H1 (cell line): ENCODE data around the gene PAN2. TPM values are rescaled to one million over a fixed set of nuclear protein-coding genes. Genes with fewer than 3 reads are reported as not detected.

Experiments
- ASH2L ChIP-seq: fragments of 200-600, 300-600 bp; sonication (generic); IDR thresholded peaks from one replicate; pipeline ENCODE4 v1.7.1; 2017; ENCODE audit warnings: low read length
- BCL11A ChIP-seq, 2 experiments: IDR thresholded peaks; one replicate each; pipeline ENCODE4 v1.6.1; 2011; ENCODE audit warnings: low read depth in 2 of 2, low read length in 2 of 2, mild to moderate bottlenecking in 2 of 2
- CHD7 ChIP-seq: fragments of 300-600 bp; sonication (generic); IDR thresholded peaks from 2 replicates; pipeline ENCODE4 v1.7.1; 2012; ENCODE audit warnings: low read length, moderate library complexity, mild to moderate bottlenecking, inconsistent platforms; ENCODE audit not compliant: insufficient replicate concordance
- HDAC2 ChIP-seq, 2 experiments: fragments of 300-600 bp in 1 of 2; sonication (generic) in 1 of 2; IDR thresholded peaks; 2 replicates each; pipeline ENCODE4 v1.6.1; 2011 to 2012; ENCODE audit warnings: low read depth in 2 of 2, low read length in 2 of 2, mild to moderate bottlenecking in 2 of 2, moderate library complexity in 2 of 2, borderline replicate concordance in 1 of 2, inconsistent platforms in 1 of 2
- HDAC6 ChIP-seq: IDR thresholded peaks from one replicate; pipeline ENCODE4 v1.7.1; 2012; ENCODE audit warnings: low read depth, mild to moderate bottlenecking, inconsistent platforms, low read length, moderate library complexity
- JUN ChIP-seq: IDR thresholded peaks from 2 replicates; pipeline ENCODE4 v1.6.1; 2011; ENCODE audit warnings: low read depth, mild to moderate bottlenecking, improper control_type of control experiment, low read length
- RBBP5 ChIP-seq: IDR thresholded peaks from 2 replicates; pipeline ENCODE4 v1.7.1; 2012; ENCODE audit warnings: low read depth, mild to moderate bottlenecking, inconsistent platforms, low read length, moderate library complexity, borderline replicate concordance
- SP1 ChIP-seq: IDR thresholded peaks from 2 replicates; pipeline ENCODE4 v1.6.1; 2011; ENCODE audit warnings: low read depth, low read length
- SUZ12 ChIP-seq: fragments of 200-600 bp; sonication (generic); IDR thresholded peaks from 2 replicates; pipeline ENCODE4 v1.6.1; 2012; ENCODE audit warnings: mild to moderate bottlenecking, inconsistent platforms, low read length, moderate library complexity, mixed read lengths
- polyA plus RNA-seq, 7 experiments: library from polyadenylated mRNA; depleted of rRNA in 3 of 7; stranded (reverse) in 5 of 7; unstranded in 2 of 7; fragments of >200 nt in 5 of 7; fragments of 200-250 nt in 2 of 7; gene quantifications; 1 replicate in 5 of 7; 2 replicates in 1 of 7; 4 replicates in 1 of 7; pipeline versions ENCODE4 v1.2.1 to v1.2.3, GENCODE V29; 2011 to 2013; ENCODE audit warnings: missing spikeins in 2 of 7, mixed read lengths in 2 of 7
- total RNA-seq: library from RNA; stranded (reverse); fragmentation: NEBNext Ultra II Directional; extraction: Animal tissue kit (Norgen Biotek cat#: 25700); gene quantifications from 2 replicates; pipeline ENCODE4 v1.2.1, GENCODE V29; 2021

Gene PAN2
- total and polyA plus RNA-seq, 2 of the 8 experiments (the other 6 are each of a cell fraction or from before 2014, with no cell fraction given): 29.6 to 36.7 TPM

GRCh38 chr12:56278905-56279304, 54.9 kb downstream of the PAN2 start (continued):
- TF ChIP-seq HDAC2 (IDR thresholded peaks at IDR 0.05; ENCODE audit: borderline replicate concordance in 1 of 2, low read depth in 2 of 2, low read length in 2 of 2) (no peak), HDAC6 (no peak), RBBP5 (no peak), SP1 (no peak), BCL11A (IDR thresholded peaks at IDR 0.05; ENCODE audit: low read depth in 2 of 2, low read length in 2 of 2) (no peak), SUZ12 (no peak), CHD7 (no peak), ASH2L (no peak), JUN (no peak)
- TF ChIP-seq, all 59 proteins: peak for 0
